Erythroblast (primary cell): Measurements from ENCODE around the gene DYDC1.

Experiments used
- GATA1 ChIP-seq: IDR thresholded peaks from 2 replicates; pipeline ENCODE4 v1.6.1; 2011; ENCODE audit warnings: low read depth, mild to moderate bottlenecking, control low read depth, low read length, moderate library complexity
- POLR2A ChIP-seq: IDR thresholded peaks from 2 replicates; pipeline ENCODE4 v1.6.1; 2011; ENCODE audit warnings: mild to moderate bottlenecking, low read length

DNA sequence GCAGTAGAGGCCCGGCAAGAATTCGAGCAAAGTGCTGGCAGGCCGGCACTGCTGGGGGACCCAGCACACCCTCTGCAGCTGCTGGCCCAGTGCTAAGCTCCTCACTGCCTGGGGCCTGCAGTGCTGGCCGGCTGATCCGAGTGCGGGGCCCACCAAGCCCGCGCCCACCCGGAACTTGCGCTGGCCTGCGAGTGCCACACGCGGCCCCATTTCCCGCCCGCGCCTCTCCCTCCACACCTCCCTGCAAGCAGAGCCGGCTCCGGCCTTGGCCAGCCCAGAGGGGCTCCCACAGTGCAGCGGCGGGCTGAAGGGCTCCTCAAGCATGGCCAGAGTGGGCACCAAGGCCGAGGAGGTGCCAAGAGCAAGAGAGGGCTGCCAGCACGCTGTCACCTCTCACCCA is 3.1 kb upstream of the DYDC1 start:
- no peak for TF ChIP-seq POLR2A
- no peak for TF ChIP-seq GATA1
